ENCODE results near the gene TMEM50B.

- TF ChIP-seq CTCF (IDR thresholded peaks at IDR 0.05; ENCODE audit: low read length) (no peak), EZH2 (IDR thresholded peaks at IDR 0.05; ENCODE audit: borderline replicate concordance, low read length) (no peak)
Observed at GRCh38 chr21:33419538-33420123, 60.1 kb downstream of the TMEM50B start.

Data from OCI-LY1 (cell line).